KOPT-K1 (cell line): Measurements from ENCODE around the gene MLLT3.

Source experiments
- H3K27ac ChIP-seq: fragments of 200-600 bp; sonication (generic); 2 replicates; pipeline ENCODE4 v1.5.1; 2016; ENCODE audit warnings: antibody characterized with exemption, mild to moderate bottlenecking, low read depth, low read length; ENCODE audit not compliant: poor library complexity, severe bottlenecking
- H3K36me3 ChIP-seq: fragments of 200-600 bp; sonication (generic); 2 replicates; pipeline ENCODE4 v1.5.1; 2017; ENCODE audit warnings: antibody characterized with exemption, mild to moderate bottlenecking, low read length, moderate library complexity; ENCODE audit not compliant: insufficient read depth
- H3K9me3 ChIP-seq: fragments of 200-600 bp; sonication (generic); 2 replicates; pipeline ENCODE4 v1.5.1; 2017; ENCODE audit warnings: antibody characterized with exemption, low read length, mild to moderate bottlenecking; ENCODE audit not compliant: insufficient read depth, poor library complexity, severe bottlenecking

MLLT3 gene

DNA sequence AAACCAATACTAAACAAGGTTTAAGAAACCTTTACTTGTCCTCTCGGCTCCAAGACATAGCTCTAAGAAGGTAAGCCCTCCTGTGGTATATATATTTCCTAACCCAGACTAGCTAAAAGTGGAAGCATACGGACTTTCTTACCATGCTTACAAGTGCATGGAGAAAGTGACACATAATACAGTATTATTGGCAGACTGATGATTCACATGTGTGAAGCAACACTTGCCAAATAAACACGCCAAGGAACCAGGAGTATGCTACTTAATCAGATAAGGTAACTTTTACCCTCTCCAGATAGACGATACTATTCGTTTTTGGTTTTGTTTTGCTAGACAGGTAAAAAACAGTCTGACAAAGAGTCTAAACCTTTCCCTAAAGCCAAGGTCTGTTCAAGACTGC lies 264.1 kb downstream of the MLLT3 start:
- H3K36me3 ChIP-seq: peaks cover 45% of the 10 kb centered on the region
- no peak overlapping the region for H3K27ac ChIP-seq
- no peaks in the 10 kb centered on the region for H3K9me3 ChIP-seq

DNA sequence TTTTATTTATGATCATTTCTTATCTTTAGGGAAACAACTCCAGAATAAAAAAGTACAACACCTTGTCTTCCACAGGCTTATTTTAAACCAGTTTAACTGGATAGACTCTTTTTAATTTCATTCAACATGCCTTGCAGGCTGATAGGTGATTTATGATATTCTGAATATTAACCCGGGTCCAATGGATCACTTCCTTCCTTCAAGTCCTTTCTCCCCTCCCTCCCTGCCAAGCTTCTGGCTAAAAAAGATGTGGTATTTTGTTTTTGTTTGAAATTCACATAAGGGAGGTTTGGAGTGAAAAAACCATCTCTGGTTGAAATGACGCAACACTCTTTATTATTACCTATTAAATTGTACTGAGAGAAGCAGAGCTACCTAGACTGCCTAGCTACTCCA lies 265.3 kb downstream of the MLLT3 start:
- Histone ChIP-seq H3K36me3 (peaks cover 44% of the 10 kb centered on the region), H3K27ac (no peak overlapping the region), H3K9me3 (no peaks in the 10 kb centered on the region)

DNA sequence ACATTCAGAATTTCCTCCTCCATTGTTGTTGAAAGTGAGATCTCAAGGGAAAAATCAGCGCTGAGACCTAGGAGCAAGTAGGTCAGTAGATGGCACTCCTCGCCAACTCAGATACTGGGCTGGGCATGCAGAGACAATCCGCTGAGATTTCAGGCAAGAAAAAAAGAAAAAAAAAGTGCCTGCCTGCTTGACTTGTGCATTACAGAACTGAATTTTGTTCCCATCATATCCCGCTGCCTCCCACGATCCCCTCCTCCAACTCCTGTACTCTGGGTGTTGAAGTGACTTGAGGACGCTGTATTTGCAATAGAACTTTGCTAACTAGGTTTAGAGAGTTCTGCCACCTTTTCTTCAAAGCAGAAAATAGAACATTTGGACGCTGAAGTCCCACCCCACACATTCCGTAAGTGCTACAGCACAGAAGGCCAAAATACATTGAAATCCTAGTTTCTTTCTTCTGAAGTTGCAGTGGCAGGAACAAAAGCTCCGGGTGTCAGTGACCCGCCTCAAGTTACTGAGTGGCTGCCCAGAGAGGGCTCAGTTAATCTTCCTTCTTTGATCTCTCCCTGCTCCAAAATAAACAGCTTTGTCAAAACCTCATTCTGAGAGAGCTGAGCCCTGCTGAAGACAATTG lies 265.8 kb downstream of the MLLT3 start:
- Histone ChIP-seq H3K9me3 (no peaks in the 10 kb centered on the region), H3K27ac (no peak overlapping the region), H3K36me3 (peaks cover 45% of the 10 kb centered on the region)

DNA sequence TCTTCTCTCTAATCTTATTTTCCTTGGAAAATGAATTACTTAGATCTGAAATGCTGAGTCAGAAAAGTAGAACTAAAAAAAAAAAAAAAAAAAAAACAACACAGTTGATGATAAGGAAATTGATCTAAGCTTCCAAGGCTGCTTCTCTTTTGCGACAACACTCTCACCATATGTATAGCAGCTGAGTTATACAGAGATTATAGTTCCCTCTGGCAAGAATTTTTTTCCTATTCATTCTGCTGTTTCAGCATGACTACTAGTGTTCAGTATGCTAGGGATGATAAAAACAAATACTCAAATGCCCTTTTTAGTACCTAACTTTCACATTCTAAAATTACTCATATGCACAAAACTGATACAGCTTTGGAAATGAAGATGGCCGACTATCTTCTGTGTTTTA lies 267.3 kb downstream of the MLLT3 start:
- Histone ChIP-seq H3K9me3 (no peaks in the 10 kb centered on the region), H3K36me3 (peaks cover 42% of the 10 kb centered on the region), H3K27ac (no peak overlapping the region)

DNA sequence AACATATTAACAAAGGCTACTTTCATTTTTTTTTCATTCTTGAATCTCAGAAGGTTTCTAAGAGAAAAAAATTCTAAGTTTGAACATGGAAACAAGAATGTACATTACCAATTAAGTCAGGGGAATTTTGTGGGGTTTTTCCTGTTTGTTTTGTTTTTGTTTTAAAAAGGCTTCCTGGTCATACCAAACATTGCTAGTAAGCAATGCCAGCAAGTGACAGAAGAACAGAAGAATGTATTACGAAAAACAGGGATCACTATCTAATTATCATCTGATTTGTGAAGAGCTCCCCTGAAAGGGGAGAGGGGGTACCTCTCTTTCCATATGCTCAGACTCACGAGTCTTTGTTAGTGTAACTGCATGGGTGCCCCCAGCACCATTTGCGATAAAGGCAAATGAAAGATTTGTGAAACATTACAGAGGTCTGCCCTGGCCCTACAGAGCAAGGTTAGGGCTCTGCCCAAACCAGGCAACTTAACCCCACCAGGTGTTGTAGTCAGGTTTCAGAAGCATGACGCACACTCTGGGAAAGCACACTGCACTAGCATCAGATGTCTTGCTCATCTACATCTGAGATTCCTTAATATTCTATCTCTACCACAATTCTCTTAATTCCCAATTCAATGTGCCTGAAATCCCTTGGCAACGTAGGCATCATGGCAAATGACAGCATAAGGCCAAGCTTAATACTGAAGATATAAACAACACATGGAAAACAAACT lies 268.2 kb downstream of the MLLT3 start:
- Histone ChIP-seq H3K36me3 (peaks cover 42% of the 10 kb centered on the region), H3K9me3 (no peaks in the 10 kb centered on the region), H3K27ac (no peak overlapping the region)

DNA sequence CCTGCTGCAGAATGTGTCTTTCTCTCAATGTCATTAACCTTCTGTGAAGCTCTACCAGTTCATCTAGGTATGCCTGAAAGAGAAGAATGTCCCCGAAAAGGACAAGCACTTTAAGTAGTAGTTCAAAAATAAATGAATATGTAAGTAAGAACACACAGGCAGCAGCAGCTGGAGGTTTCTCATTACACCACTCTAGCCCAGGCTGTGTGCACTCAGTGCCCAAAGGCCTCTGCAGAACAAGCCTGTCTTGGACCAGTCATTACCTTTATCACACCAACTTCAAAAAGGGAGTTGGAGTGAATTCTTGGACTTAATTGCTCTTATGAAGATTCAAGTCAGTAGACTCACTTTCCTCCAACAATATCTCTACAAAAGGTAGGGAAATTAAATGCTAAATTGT lies 268.8 kb downstream of the MLLT3 start:
- Histone ChIP-seq H3K36me3 (peaks cover 42% of the 10 kb centered on the region), H3K27ac (no peak overlapping the region)

DNA sequence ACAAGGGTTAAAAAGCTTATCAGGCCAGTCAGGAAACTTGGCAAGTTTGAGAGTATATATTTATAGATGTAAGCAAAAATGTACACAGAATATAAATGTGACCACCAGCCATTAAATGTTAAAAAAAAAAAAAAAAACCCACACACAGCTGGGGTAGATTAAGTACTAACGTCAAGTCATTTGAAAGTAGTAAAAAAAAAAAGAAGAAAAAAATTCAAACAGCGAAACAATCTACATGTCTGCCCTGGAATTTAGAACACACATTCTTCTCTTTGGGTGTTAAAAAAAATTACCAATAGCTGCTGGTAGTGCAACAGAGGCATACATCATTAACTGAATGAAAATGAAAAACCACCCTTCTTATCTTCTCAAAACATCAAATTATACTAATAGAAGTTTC lies 269.7 kb downstream of the MLLT3 start:
- Histone ChIP-seq H3K9me3 (no peaks in the 10 kb centered on the region), H3K27ac (no peak overlapping the region), H3K36me3 (peaks cover 48% of the 10 kb centered on the region)

More for the DNA sequence above, 268.8 kb downstream of the MLLT3 start:
- H3K9me3 ChIP-seq: no peaks in the 10 kb centered on the region

DNA sequence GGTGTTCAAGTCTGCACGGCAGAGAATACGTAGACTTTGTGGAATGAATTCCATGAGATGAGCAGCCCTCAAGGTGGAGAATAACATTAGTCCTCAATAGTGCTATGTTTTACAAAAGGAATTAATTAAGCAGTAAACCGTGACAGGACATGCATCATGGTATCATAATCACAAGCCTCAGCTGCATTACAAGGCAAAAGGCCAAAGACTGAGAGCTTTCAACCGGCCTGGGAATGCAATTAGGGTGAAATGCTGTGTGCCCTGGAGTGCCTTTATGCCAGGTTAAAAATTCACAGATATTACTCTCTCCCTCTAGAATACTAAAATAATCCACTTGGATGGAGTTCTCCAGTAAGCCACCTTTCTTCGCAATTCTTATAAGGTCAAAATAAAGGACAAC lies 270.6 kb downstream of the MLLT3 start:
- no peak overlapping the region for H3K27ac ChIP-seq
- H3K36me3 ChIP-seq: peaks cover 50% of the 10 kb centered on the region
- no peaks in the 10 kb centered on the region for H3K9me3 ChIP-seq

DNA sequence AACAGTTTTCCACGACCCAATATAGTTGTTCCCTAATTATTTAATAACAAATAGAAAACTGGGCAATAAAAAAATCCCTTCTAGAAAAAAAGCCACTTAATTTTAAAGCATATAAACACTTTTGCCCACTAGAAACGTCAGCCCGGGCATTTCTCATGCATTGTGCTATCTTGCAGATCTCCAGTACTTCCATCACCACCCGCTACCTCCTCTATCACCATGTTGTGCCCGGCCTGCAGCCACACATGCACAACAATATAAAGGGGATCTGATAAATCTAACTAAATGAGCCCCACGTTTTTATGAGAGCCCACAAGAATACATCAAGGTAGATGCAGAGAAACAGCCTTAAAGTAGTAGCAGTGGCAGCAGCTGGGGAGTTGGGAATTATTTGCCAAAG lies 272.7 kb downstream of the MLLT3 start:
- Histone ChIP-seq H3K36me3 (peaks cover 63% of the 10 kb centered on the region), H3K27ac (no peak overlapping the region), H3K9me3 (no peaks in the 10 kb centered on the region)

DNA sequence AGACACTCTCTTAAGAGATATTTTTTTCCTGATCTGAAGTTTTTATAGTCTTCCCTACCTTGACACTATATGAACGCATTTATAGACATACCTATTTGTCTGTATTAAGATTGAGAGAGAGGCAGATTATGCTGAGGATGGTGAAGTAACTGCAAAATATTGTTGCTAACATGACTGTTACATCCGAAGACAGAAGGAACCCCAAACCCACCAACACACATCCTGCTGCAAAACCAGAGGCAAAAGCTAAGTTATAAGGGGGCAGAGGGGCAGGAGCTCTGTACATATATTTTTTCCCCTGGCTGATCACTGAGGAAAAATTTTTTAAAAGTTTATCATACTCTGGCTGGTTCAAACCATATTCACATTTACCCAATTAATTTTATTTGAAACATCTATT lies 279.0 kb downstream of the MLLT3 start:
- H3K36me3 ChIP-seq: peaks cover 20% of the 10 kb centered on the region
- no peaks in the 10 kb centered on the region for H3K9me3 ChIP-seq
- no peak overlapping the region for H3K27ac ChIP-seq

DNA sequence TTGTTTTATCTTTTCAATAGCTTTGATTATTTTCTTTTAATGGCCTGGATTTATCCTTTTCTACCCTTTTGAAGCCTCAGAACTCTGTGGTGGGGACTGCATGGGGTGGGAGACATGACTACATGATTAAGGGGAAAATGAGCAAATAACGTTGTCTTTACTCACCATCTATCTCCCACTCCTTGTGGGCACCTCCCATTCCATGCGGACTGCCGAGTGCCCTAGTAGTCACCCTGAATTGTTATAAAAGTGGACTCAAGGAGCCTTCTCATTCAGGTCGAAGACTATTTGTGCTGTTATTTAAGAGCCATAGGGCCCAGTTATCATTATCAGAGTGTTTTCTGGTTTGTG lies 281.8 kb downstream of the MLLT3 start:
- H3K27ac ChIP-seq: no peak overlapping the region
- H3K36me3 ChIP-seq: peaks cover 2% of the 10 kb centered on the region
- H3K9me3 ChIP-seq: no peaks in the 10 kb centered on the region

DNA sequence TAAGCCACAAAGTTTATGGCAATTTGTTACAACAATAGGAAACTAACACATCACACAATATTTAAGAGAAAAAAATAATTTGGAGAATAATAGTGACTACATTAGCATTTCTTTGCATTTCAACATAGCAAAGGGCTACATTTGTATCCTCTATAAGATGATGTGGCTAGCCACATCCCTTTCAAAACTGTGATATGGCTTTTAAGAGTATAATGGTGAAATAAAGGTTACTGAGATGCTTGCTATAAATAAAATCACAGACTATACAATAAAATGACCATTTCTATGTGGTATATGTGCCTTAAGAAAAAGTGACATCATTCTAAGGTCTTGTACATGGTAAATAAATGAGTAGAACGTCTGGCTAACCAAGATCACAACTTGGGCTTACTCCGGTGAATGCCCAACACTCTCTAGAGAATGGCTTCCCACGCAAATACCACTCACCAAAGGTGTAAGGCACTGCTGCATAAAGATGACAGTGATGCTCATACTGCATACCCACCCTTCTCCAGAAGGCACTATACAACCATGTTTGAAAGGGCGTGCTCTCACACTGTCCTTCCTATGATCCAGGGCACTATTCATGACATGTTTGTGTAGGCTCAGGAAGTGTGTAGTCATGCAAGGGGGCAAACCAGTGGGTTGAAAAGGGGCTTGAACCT lies 286.5 kb downstream of the MLLT3 start:
- no peaks in the 10 kb centered on the region for H3K36me3 ChIP-seq
- H3K9me3 ChIP-seq: no peaks in the 10 kb centered on the region
- H3K27ac ChIP-seq: no peak overlapping the region

DNA sequence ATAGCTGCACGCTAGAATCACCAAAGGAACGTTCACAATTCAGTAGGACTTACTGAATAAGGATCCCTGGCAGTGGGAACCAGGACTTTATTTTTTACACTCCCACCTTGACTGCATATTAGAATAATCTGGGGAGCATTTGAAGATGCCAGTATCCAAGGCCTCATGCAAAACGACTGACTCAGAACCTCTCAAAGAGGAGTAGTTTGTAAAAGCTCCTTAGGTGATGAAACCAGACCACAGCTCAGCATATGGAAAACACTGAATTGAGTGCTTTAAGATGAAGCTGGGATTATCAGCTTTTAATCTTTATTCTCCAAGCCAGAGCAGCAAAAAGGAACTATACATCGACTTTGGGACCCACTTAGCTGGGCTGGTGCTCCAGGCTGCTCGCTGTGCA lies 288.3 kb downstream of the MLLT3 start:
- Histone ChIP-seq H3K27ac (no peak overlapping the region), H3K36me3 (no peaks in the 10 kb centered on the region), H3K9me3 (no peaks in the 10 kb centered on the region)

DNA sequence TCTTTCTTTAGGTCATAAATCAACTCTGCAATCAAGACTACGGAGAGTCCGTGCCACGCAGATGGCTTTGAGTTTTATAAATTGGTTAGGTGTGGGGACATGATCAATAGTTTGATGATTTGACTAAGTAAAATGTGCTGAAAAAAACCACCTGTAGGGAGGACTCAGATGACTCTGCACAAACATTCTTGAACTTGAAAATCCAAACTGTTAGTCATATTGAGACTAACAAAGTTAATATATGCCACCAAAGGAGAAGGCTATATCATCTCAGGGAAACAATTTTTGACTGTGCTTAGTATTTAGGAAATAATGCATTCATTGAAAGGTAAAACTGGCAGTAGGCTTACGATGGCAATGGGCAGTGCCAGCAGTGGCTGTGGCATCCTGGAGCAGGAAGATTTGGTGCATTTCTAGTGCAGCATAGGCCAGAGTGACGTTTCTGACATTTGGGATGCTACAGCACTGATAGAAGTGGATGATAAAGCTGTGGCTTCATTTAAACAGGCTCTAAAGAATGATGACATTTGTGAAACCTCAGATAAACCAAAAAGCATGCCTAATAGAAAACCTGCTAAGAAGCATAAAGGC lies 291.1 kb downstream of the MLLT3 start:
- Histone ChIP-seq H3K36me3 (no peaks in the 10 kb centered on the region), H3K27ac (no peak overlapping the region), H3K9me3 (no peaks in the 10 kb centered on the region)

DNA sequence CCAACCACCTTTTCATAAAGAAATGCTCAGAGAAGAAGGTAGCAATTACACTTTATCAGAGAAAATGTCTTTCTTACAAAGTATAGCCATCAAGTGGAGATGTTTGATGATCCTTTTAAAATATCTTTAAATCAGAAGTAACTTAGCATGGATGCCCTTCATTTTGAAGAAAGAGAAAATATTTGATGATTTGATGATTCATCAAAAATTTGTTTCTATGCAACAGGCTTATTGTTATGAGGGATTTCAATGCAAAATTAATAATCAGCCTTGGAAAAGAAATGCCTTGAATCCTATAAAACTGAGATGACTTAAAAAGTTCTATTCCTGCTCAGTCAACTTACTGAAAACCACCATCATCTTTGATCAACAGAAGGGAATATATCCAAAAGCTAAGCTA lies 291.6 kb downstream of the MLLT3 start:
- Histone ChIP-seq H3K9me3 (no peaks in the 10 kb centered on the region), H3K36me3 (no peaks in the 10 kb centered on the region)

More for the DNA sequence above, 291.6 kb downstream of the MLLT3 start:
- no peak overlapping the region for H3K27ac ChIP-seq
